ENCODE data around the gene COG5.

The COG5 gene

GRCh38 chr7:107387573-107388219 lies 176.0 kb downstream of the COG5 start:
- DNase-seq, result no peak

GRCh38 chr7:107387128-107387527 lies 176.6 kb downstream of the COG5 start:
- no peak for DNase-seq

GRCh38 chr7:107386548-107387102 lies 177.1 kb downstream of the COG5 start:
- no peak for DNase-seq

- DNase-seq, result no peak
Observed at GRCh38 chr7:107384025-107384424, 179.7 kb downstream of the COG5 start.

- DNase-seq, result no peak
Observed at GRCh38 chr7:107383203-107383602, 180.5 kb downstream of the COG5 start.

- DNase-seq, result no peak
Observed at GRCh38 chr7:107381453-107381852, 182.3 kb downstream of the COG5 start.

- DNase-seq, result no peak
Observed at GRCh38 chr7:107373354-107373753, 190.4 kb downstream of the COG5 start.

- DNase-seq, result no peak
Observed at GRCh38 chr7:107372298-107372697, 191.4 kb downstream of the COG5 start.

GRCh38 chr7:107370816-107371215 lies 192.9 kb downstream of the COG5 start:
- DNase-seq, result no peak

- DNase-seq, result no peak
Observed at GRCh38 chr7:107364787-107365186, 198.9 kb downstream of the COG5 start.

- DNase-seq, result no peak
Observed at GRCh38 chr7:107359520-107360316, 204.0 kb downstream of the COG5 start.

GRCh38 chr7:107355616-107356015 lies 208.1 kb downstream of the COG5 start:
- DNase-seq, result no peak

- no peak for DNase-seq
Observed at GRCh38 chr7:107354640-107355039, 209.1 kb downstream of the COG5 start.

GRCh38 chr7:107353701-107354100 lies 210.0 kb downstream of the COG5 start:
- DNase-seq, result no peak

- DNase-seq, result no peak
Observed at GRCh38 chr7:107345898-107346297, 217.8 kb downstream of the COG5 start.

GRCh38 chr7:107344799-107345198 lies 218.9 kb downstream of the COG5 start:
- DNase-seq, result no peak

GRCh38 chr7:107344286-107344685 lies 219.4 kb downstream of the COG5 start:
- DNase-seq, result no peak

- no peak for DNase-seq
Observed at GRCh38 chr7:107338080-107338479, 225.6 kb downstream of the COG5 start.

- DNase-seq, result no peak
Observed at GRCh38 chr7:107332488-107333269, 231.0 kb downstream of the COG5 start.

GRCh38 chr7:107330478-107330877 lies 233.2 kb downstream of the COG5 start:
- DNase-seq, result no peak

GRCh38 chr7:107327986-107328569 lies 235.6 kb downstream of the COG5 start:
- no peak for DNase-seq

GRCh38 chr7:107326061-107326460 lies 237.7 kb downstream of the COG5 start:
- no peak for DNase-seq

- no peak for DNase-seq
Observed at GRCh38 chr7:107322015-107322414, 241.7 kb downstream of the COG5 start.
